ENCODE measurements around the gene CCL4L2.
"Not testable (repeated sequence)": the region's sequence is repeated elsewhere in the genome, so short reads cannot be mapped to it uniquely, and the experiment has no call there.

CCL4L2 gene

DNA sequence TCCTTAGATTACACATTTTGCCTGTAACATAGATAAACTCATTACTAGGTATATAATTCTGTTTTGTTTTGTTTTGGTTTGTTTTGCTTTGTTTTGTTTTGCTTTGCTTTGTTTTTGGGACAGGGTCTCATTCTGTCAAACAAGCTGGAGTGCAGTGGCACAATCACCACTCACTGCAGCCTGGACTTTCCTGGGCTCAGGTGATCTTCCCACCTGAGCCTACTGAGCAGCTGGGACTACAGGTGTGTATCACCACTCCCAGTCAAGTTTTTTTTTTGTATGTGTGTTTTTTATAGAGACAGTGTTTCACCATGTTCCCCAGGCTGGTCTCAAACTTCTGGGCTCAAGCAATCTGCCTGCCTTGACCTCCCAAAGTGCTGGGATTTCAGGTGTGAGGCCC, 1.3 kb upstream of the CCL4L2 start:
- Histone ChIP-seq H3K4me3 (replicated peaks; ENCODE audit: low read depth, low read length) (no peak overlapping the region), H3K27me3 (replicated peaks; ENCODE audit: control insufficient read depth, insufficient read depth, low read length) (no peaks in the 10 kb centered on the region), H3K36me3 (ENCODE audit: control insufficient read depth, insufficient read depth, low read length) (no peaks in the 10 kb centered on the region)
- no peak for DNase-seq (ENCODE audit: extremely low read depth, insufficient read length)
- TF ChIP-seq, protein P1, sequence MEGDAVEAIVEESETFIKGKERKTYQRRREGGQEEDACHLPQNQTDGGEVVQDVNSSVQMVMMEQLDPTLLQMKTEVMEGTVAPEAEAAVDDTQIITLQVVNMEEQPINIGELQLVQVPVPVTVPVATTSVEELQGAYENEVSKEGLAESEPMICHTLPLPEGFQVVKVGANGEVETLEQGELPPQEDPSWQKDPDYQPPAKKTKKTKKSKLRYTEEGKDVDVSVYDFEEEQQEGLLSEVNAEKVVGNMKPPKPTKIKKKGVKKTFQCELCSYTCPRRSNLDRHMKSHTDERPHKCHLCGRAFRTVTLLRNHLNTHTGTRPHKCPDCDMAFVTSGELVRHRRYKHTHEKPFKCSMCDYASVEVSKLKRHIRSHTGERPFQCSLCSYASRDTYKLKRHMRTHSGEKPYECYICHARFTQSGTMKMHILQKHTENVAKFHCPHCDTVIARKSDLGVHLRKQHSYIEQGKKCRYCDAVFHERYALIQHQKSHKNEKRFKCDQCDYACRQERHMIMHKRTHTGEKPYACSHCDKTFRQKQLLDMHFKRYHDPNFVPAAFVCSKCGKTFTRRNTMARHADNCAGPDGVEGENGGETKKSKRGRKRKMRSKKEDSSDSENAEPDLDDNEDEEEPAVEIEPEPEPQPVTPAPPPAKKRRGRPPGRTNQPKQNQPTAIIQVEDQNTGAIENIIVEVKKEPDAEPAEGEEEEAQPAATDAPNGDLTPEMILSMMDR (IDR thresholded peaks at IDR 0.05; ENCODE audit: insufficient read depth, low read length, poor library complexity, severe bottlenecking): no peak

DNA sequence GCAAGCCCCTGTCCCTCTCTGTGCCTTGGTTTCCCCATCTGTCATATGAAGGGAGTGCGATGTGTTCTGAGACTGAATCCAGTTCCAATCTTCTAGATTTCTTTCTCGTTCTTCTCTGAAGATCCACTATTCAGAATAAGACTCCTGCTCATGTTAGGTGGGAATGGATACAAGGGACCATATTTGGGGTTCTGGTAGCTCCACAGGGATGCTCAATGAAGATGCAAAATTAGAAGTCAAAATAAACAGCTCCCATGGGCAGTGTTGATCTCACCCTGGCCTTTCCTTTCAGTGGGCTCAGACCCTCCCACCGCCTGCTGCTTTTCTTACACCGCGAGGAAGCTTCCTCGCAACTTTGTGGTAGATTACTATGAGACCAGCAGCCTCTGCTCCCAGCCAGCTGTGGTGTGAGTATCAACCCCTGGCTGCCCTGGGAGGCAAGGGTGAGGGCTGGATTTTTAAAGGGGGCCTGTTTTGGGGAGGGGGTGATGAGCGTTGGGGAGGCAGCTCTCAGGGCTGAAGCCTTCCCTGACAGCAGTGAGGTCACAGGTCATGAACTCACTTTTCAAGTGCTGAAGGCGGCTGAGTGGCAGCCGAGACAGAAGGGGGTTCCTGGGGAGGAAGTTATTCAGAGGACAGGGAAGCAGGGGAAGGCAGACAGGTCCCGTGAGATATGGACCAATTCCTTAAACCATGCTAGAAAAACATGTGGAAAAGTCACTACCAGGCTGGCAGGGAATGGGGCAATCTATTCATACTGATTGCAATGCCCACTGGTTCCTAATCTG, 815 bp downstream of the CCL4L2 start:
- H3K36me3 ChIP-seq (ENCODE audit: control insufficient read depth, insufficient read depth, low read length); DNase-seq (ENCODE audit: extremely low read depth, insufficient read length); H3K27me3 ChIP-seq (replicated peaks; ENCODE audit: control insufficient read depth, insufficient read depth, low read length): not testable (repeated sequence)
- peak overlapping the region; percentile 22 for H3K4me3 ChIP-seq (replicated peaks; ENCODE audit: low read depth, low read length)

DNA sequence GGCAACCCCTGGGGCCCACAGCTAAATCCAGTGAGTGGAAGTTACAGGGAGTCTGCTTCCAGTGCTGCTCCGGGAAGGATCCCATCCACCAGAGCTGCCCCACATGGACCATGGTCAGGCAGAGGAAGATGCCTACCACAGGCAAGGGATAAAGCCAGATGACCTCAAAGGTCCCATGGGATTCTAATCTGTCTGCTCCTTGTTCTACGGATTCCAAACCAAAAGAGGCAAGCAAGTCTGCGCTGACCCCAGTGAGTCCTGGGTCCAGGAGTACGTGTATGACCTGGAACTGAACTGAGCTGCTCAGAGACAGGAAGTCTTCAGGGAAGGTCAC, 1.4 kb downstream of the CCL4L2 start:
- Histone ChIP-seq H3K36me3 (ENCODE audit: control insufficient read depth, insufficient read depth, low read length) (no peaks in the 10 kb centered on the region), H3K4me3 (replicated peaks; ENCODE audit: low read depth, low read length) (peak overlapping the region; percentile 22), H3K27me3 (replicated peaks; ENCODE audit: control insufficient read depth, insufficient read depth, low read length) (no peaks in the 10 kb centered on the region)
- TF ChIP-seq, protein P1 (IDR thresholded peaks at IDR 0.05; ENCODE audit: insufficient read depth, low read length, poor library complexity, severe bottlenecking): no peak
- no peak for DNase-seq (ENCODE audit: extremely low read depth, insufficient read length)

DNA sequence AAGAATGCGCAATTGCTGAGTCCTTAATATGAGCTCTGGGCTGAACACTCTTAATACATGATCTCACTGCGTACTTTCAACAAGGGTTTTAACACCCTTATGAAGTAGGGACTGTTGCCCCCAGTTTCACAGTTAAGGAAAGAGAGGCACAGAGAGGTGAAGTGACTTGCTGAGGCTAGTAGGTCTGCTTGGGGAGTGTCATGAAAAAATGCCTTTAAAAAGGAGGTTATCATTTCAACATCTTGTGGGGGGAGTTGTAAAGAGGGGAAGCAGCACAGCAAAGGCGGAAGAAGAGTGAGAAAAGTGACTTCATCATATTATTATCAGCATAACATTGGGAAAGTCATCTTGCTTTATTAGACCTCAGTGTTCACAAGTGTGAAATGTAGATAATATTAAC, 2.1 kb downstream of the CCL4L2 start:
- TF ChIP-seq, protein P1 (IDR thresholded peaks at IDR 0.05; ENCODE audit: insufficient read depth, low read length, poor library complexity, severe bottlenecking): no peak
- no peak for DNase-seq (ENCODE audit: extremely low read depth, insufficient read length)
- no peaks in the 10 kb centered on the region for H3K36me3 ChIP-seq (ENCODE audit: control insufficient read depth, insufficient read depth, low read length)
- no peak overlapping the region for H3K4me3 ChIP-seq (replicated peaks; ENCODE audit: low read depth, low read length)
- H3K27me3 ChIP-seq (replicated peaks; ENCODE audit: control insufficient read depth, insufficient read depth, low read length): no peaks in the 10 kb centered on the region

DNA sequence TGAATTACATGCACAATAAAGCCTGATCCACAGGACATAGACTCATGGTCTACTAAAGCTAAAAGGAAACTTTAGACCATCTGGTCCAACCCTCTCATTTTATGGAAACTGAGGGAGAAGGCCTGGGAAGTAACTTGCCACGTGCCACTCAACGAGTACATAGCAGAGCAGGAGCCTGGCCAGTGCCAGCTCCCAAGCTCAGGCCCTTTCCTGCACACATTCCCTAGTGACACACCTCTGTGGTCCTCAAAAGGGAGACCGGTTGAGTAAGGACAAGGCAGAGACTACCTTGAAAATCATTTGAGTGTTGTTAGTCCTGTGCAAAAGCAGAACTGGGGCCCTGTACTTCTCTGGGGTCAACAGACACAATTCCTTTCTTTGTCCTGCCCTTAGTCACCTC, 2.8 kb downstream of the CCL4L2 start:
- H3K36me3 ChIP-seq (ENCODE audit: control insufficient read depth, insufficient read depth, low read length): no peaks in the 10 kb centered on the region
- H3K4me3 ChIP-seq (replicated peaks; ENCODE audit: low read depth, low read length): no peak overlapping the region
- no peaks in the 10 kb centered on the region for H3K27me3 ChIP-seq (replicated peaks; ENCODE audit: control insufficient read depth, insufficient read depth, low read length)
- TF ChIP-seq, protein P1 (IDR thresholded peaks at IDR 0.05; ENCODE audit: insufficient read depth, low read length, poor library complexity, severe bottlenecking): no peak
- no peak for DNase-seq (ENCODE audit: extremely low read depth, insufficient read length)

DNA sequence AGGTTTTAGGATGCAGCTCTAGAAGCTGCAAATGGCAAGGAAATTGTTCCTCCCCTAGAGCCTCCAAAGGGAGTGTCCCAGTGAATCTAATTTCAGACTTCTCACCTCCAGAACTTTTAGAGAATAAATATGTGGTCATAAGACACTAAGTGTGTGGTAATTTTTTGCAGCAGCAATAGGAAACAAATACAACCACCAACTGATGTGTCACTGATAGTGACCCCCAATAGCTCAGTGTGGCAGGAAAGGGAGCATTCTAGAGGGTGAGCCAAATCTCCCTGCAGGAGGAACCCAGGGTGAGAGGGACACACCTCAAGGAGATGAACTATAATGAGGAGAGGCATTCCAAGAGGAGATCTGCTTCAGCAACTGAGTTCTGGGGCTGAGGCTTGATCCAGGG, 4.1 kb downstream of the CCL4L2 start:
- TF ChIP-seq, protein P1 (IDR thresholded peaks at IDR 0.05; ENCODE audit: insufficient read depth, low read length, poor library complexity, severe bottlenecking): no peak
- no peak for DNase-seq (ENCODE audit: extremely low read depth, insufficient read length)
- Histone ChIP-seq H3K36me3 (ENCODE audit: control insufficient read depth, insufficient read depth, low read length) (no peaks in the 10 kb centered on the region), H3K4me3 (replicated peaks; ENCODE audit: low read depth, low read length) (no peak overlapping the region), H3K27me3 (replicated peaks; ENCODE audit: control insufficient read depth, insufficient read depth, low read length) (no peaks in the 10 kb centered on the region)

DNA sequence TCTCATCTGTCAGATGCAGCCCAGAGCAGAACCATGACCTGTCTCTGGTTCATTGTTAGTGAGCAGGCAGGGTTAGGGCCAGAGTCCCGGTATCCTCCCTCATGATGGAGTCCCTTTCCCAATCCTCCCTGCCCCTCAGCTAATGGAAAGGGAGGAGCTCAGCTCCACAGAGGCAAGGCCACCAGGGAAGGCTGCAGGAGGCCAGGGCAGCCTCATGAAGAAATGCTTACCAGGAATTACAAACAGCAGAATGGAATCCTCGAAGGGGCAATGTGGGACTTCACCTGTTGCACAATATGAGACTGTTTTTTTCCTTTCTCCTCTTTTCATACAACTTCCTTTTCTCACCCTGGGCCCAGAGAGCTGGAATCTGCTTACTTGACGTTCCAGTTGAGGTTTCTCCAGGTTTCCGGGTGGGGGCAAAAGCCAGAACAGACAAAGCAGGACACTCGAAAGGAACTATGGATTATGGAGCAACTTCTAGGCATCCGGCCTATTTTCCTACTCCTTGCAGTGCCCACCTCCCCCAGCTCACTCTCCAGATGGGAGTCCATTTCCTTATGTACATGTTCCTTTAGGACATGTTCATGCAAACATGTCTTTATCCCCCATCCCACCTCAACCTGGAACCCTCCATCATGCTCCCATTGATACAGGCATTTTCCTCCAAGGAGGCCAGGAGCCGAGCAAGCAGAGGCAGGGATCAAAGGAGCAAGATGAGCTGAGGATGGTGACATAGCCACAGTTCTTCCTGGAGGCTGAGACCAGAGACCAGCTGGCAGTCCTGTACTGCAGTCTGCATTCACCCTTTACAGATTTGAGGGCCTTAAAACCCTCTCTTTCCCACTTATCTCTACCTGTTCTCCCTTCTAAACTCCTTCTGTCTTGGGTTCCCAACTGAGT, 4.8 kb downstream of the CCL4L2 start:
- not testable (repeated sequence) for H3K36me3 ChIP-seq (ENCODE audit: control insufficient read depth, insufficient read depth, low read length); DNase-seq (ENCODE audit: extremely low read depth, insufficient read length); H3K27me3 ChIP-seq (replicated peaks; ENCODE audit: control insufficient read depth, insufficient read depth, low read length); H3K4me3 ChIP-seq (replicated peaks; ENCODE audit: low read depth, low read length)

DNA sequence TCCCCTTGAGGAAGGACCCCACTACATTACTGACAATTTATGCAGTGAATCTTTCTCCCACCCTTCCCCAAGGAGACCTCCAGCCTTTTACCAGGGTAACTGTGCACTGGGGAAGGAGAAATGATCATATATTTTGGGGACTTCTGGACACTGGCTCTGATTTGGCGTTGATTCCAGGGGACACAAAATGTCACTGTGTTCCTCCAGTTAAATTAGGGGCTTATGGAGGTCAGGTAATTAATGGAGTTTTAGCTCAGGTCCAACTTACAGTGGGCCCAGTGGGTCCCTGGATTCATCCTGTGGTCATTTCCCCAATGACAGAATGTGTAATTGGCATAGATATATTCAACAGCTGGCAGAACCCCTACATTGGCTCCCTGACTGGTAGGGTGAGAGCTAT, 8.7 kb downstream of the CCL4L2 start:
- not testable (repeated sequence) for DNase-seq (ENCODE audit: extremely low read depth, insufficient read length); H3K27me3 ChIP-seq (replicated peaks; ENCODE audit: control insufficient read depth, insufficient read depth, low read length); H3K36me3 ChIP-seq (ENCODE audit: control insufficient read depth, insufficient read depth, low read length); H3K4me3 ChIP-seq (replicated peaks; ENCODE audit: low read depth, low read length)

Data from GM06990 (cell line).